ENCODE data around the gene LEFTY1. TPM values are rescaled to one million over a fixed set of nuclear protein-coding genes. Genes with fewer than 3 reads are reported as not detected.

LEFTY1 gene
- total RNA-seq, 4 donors from 2014 or later = 0.35 to 1.4 TPM; not detected in 2

GRCh38 chr1:225861834-225862580 is 26.9 kb downstream of the LEFTY1 start:
- Histone ChIP-seq H3K4me3 (no peak overlapping the region), H3K27me3 (no peaks in the 10 kb centered on the region), H3K4me1 (peaks cover 0 to 30% (median 0%) of the 10 kb centered on the region in 3 donors), H3K9me3 (no peaks in the 10 kb centered on the region), H3K36me3 (peaks cover 0 to 98% of the 10 kb centered on the region in 2 donors), H3K27ac (peak overlapping the region in 1 of 4 donors; percentile 71)
- TF ChIP-seq POLR2A (IDR thresholded peaks at IDR 0.05) (no peak), EP300 (IDR thresholded peaks at IDR 0.05) (no peak), POLR2AphosphoS5 (IDR thresholded peaks at IDR 0.05) (no peak), CTCF (IDR thresholded peaks at IDR 0.05) (no peak)
- ATAC-seq = no peak
- WGBS, 2 donors (ENCODE audit: low coverage in 1 of 2) = 100% methylated on average over 1 to 2 of the region's 13 CpGs

GRCh38 chr1:225860876-225861441 is 28.0 kb downstream of the LEFTY1 start:
- WGBS, 2 donors (ENCODE audit: low coverage in 1 of 2) = 83 to 89% methylated on average over 1 to 4 of the region's 7 CpGs
- peaks cover 0 to 98% of the 10 kb centered on the region in 2 donors for H3K36me3 ChIP-seq
- no peak for ATAC-seq
- no peaks in the 10 kb centered on the region for H3K9me3 ChIP-seq
- TF ChIP-seq CTCF (IDR thresholded peaks at IDR 0.05) = no peak
- no peak for TF ChIP-seq POLR2A (IDR thresholded peaks at IDR 0.05)
- TF ChIP-seq EP300 (IDR thresholded peaks at IDR 0.05) = no peak
- TF ChIP-seq POLR2AphosphoS5 (IDR thresholded peaks at IDR 0.05) = no peak
- no peaks in the 10 kb centered on the region for H3K27me3 ChIP-seq
- H3K27ac ChIP-seq = no peak overlapping the region
- H3K4me1 ChIP-seq = peaks cover 0 to 22% (median 0%) of the 10 kb centered on the region in 3 donors
- no peak overlapping the region for H3K4me3 ChIP-seq

GRCh38 chr1:225860107-225860506 is 28.8 kb downstream of the LEFTY1 start:
- H3K4me1 ChIP-seq = peaks cover 0 to 18% (median 0%) of the 10 kb centered on the region in 3 donors
- no peak for TF ChIP-seq EP300 (IDR thresholded peaks at IDR 0.05)
- no peak for TF ChIP-seq POLR2A (IDR thresholded peaks at IDR 0.05)
- TF ChIP-seq POLR2AphosphoS5 (IDR thresholded peaks at IDR 0.05) = no peak
- TF ChIP-seq CTCF (IDR thresholded peaks at IDR 0.05) = no peak
- no peaks in the 10 kb centered on the region for H3K27me3 ChIP-seq
- no peak for ATAC-seq
- no peak overlapping the region for H3K4me3 ChIP-seq
- H3K27ac ChIP-seq = no peak overlapping the region
- 83 to 86% methylated on average over 1 to 4 of the region's 5 CpGs for WGBS, 2 donors (ENCODE audit: low coverage in 1 of 2)
- H3K36me3 ChIP-seq = peaks cover 0 to 98% of the 10 kb centered on the region in 2 donors
- no peaks in the 10 kb centered on the region for H3K9me3 ChIP-seq

GRCh38 chr1:225859151-225859550 is 29.8 kb downstream of the LEFTY1 start:
- H3K27ac ChIP-seq = no peak overlapping the region
- peaks cover 0 to 14% (median 0%) of the 10 kb centered on the region in 3 donors for H3K4me1 ChIP-seq
- no peak overlapping the region for H3K4me3 ChIP-seq
- peaks cover 0 to 98% of the 10 kb centered on the region in 2 donors for H3K36me3 ChIP-seq
- WGBS, 2 donors (ENCODE audit: low coverage in 1 of 2) = 89 to 93% methylated on average over 3 of the region's 5 CpGs
- ATAC-seq = no peak
- no peaks in the 10 kb centered on the region for H3K27me3 ChIP-seq
- no peaks in the 10 kb centered on the region for H3K9me3 ChIP-seq
- TF ChIP-seq POLR2A (IDR thresholded peaks at IDR 0.05) (no peak), POLR2AphosphoS5 (IDR thresholded peaks at IDR 0.05) (no peak), EP300 (IDR thresholded peaks at IDR 0.05) (no peak), CTCF (IDR thresholded peaks at IDR 0.05) (no peak)

- no peaks in the 10 kb centered on the region for H3K4me1 ChIP-seq
- H3K4me3 ChIP-seq = no peak overlapping the region
- no peaks in the 10 kb centered on the region for H3K9me3 ChIP-seq
- H3K36me3 ChIP-seq = peaks cover 0 to 100% of the 10 kb centered on the region in 2 donors
- no peaks in the 10 kb centered on the region for H3K27me3 ChIP-seq
- 69 to 77% methylated on average over 2 of the region's 7 CpGs for WGBS, 2 donors (ENCODE audit: low coverage in 1 of 2)
- ATAC-seq = no peak
- no peak for TF ChIP-seq EP300 (IDR thresholded peaks at IDR 0.05)
- TF ChIP-seq POLR2A (IDR thresholded peaks at IDR 0.05) = no peak
- TF ChIP-seq CTCF (IDR thresholded peaks at IDR 0.05) = no peak
- TF ChIP-seq POLR2AphosphoS5 (IDR thresholded peaks at IDR 0.05) = no peak
- H3K27ac ChIP-seq = no peak overlapping the region
Observed at GRCh38 chr1:225857256-225857655, 31.7 kb downstream of the LEFTY1 start.

Measured in gastroesophageal sphincter (tissue), 4 donors.